Natural killer cell treated with Interleukin-12 subunit alpha and Interleukin-12 subunit beta and Interleukin-15 and Interleukin-18, amount 100 ng/mL, for 72 hours (primary cell): ENCODE measurements around the gene KANSL1. TPM values are rescaled to one million over a fixed set of nuclear protein-coding genes. Genes with fewer than 3 reads are reported as not detected.

Source experiments
- ATAC-seq, 2 donors: fragments of 150-1000 bp; cut with Tn5 transposase in 1 of 2; sonication (Bioruptor Pico), chemical (Tn5 transposase) in 1 of 2; 2 replicates each; pipeline ENCODE4 v1.10.0; 2021
- DNase-seq: peaks from one replicate; pipeline ENCODE4 v3.0.0; 2022; ENCODE audit warnings: low spot score
- H3K27ac Mint-ChIP-seq, 2 donors: 1 replicate in 1 of 2; 2 replicates in 1 of 2; pipeline ENCODE4 v1.8.0; 2022; ENCODE audit warnings: mixed read lengths in 2 of 2, mild to moderate bottlenecking in 1 of 2, moderate library complexity in 1 of 2
- H3K27me3 Mint-ChIP-seq, 2 donors: 1 replicate in 1 of 2; 2 replicates in 1 of 2; pipeline ENCODE4 v1.8.0; 2022; ENCODE audit warnings: mixed read lengths in 2 of 2
- H3K36me3 Mint-ChIP-seq: one replicate; pipeline ENCODE4 v1.8.0; 2022; ENCODE audit warnings: mixed read lengths
- H3K4me1 Mint-ChIP-seq, 2 donors: 1 replicate in 1 of 2; 2 replicates in 1 of 2; pipeline ENCODE4 v1.8.0; 2022; ENCODE audit warnings: low read depth in 2 of 2, mixed read lengths in 2 of 2, mild to moderate bottlenecking in 1 of 2
- H3K4me3 Mint-ChIP-seq: one replicate; pipeline ENCODE4 v1.8.0; 2022; ENCODE audit warnings: mixed read lengths
- H3K9me3 Mint-ChIP-seq: 2 replicates; pipeline ENCODE4 v1.8.0; 2022; ENCODE audit warnings: mixed read lengths
- total RNA-seq, 2 donors: library from RNA; stranded (reverse); gene quantifications; one replicate each; pipeline ENCODE4 v1.2.3, GENCODE V29; 2022

The KANSL1 gene
- total RNA-seq, 2 donors from 2014 or later = 127 to 161 TPM

GRCh38 chr17:46031920-46032319, 161.3 kb downstream of the KANSL1 start:
- peaks cover 22% of the 10 kb centered on the region for H3K36me3 Mint-ChIP-seq
- ATAC-seq (no peak), DNase-seq (no peak)
- H3K9me3 Mint-ChIP-seq = no peaks in the 10 kb centered on the region
- no peaks in the 10 kb centered on the region for H3K27me3 Mint-ChIP-seq
- H3K27ac Mint-ChIP-seq = no peak overlapping the region
- H3K4me3 Mint-ChIP-seq = no peak overlapping the region
- H3K4me1 Mint-ChIP-seq = peaks cover 12 to 39% of the 10 kb centered on the region in 2 donors

GRCh38 chr17:46031440-46031839, 161.8 kb downstream of the KANSL1 start:
- ATAC-seq = no peak
- Mint-ChIP-seq H3K4me3 (no peak overlapping the region), H3K9me3 (no peaks in the 10 kb centered on the region), H3K4me1 (peaks cover 12 to 36% of the 10 kb centered on the region in 2 donors), H3K27ac (no peak overlapping the region), H3K36me3 (peaks cover 22% of the 10 kb centered on the region), H3K27me3 (no peaks in the 10 kb centered on the region)
- DNase-seq = no peak

DNA sequence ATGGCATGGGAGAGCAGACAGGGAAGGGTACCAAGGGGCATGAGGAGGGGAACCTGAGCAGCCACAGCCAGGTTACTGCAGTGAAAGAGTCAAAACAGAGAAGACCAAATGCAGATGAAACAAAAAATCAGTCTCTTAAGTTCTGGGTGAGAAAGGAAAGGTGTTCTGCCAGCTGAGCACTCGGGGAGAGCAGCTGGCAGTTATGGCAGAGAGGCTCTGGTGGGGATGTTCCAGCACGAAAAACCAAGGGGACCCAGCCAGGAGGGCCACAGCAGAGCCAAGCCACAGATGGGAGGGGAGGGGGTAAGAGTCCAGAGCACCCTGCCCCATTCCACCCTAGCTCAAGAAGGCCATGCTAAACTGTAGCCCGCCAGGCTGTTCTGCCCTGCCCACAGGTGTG, 162.5 kb downstream of the KANSL1 start:
- Mint-ChIP-seq H3K36me3 (peaks cover 22% of the 10 kb centered on the region), H3K27ac (peak overlapping the region in 1 of 2 donors; percentile 52), H3K4me3 (no peak overlapping the region), H3K4me1 (peaks cover 15 to 40% of the 10 kb centered on the region in 2 donors), H3K9me3 (no peaks in the 10 kb centered on the region), H3K27me3 (no peaks in the 10 kb centered on the region)
- DNase-seq = no peak
- peak in 1 of 2 donors; percentile 17 for ATAC-seq

DNA sequence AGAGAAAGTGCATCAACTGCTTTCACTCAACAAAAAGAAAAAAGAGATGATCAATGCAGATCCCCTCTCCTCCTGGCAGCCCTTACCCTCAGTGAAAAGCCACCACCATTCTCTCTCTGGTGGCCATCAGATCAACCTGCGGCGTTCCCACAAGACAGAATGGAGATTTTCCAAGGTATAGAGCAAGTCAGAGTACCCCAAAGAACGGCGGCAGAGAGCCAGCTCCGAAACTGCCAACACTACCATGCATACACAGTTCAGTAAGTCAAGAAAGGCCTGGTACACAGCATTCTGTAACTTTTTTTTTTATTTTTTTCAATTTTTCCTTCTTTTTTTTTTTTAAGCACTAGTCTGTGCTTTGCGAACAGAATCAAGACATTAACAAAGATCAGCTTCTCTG, 163.6 kb downstream of the KANSL1 start:
- Mint-ChIP-seq H3K4me1 (peaks cover 16 to 38% of the 10 kb centered on the region in 2 donors), H3K9me3 (no peaks in the 10 kb centered on the region), H3K4me3 (no peak overlapping the region), H3K27me3 (no peaks in the 10 kb centered on the region), H3K27ac (peak overlapping the region; percentile 52 to 53), H3K36me3 (peaks cover 19% of the 10 kb centered on the region)
- DNase-seq (no peak), ATAC-seq (no peak)

DNA sequence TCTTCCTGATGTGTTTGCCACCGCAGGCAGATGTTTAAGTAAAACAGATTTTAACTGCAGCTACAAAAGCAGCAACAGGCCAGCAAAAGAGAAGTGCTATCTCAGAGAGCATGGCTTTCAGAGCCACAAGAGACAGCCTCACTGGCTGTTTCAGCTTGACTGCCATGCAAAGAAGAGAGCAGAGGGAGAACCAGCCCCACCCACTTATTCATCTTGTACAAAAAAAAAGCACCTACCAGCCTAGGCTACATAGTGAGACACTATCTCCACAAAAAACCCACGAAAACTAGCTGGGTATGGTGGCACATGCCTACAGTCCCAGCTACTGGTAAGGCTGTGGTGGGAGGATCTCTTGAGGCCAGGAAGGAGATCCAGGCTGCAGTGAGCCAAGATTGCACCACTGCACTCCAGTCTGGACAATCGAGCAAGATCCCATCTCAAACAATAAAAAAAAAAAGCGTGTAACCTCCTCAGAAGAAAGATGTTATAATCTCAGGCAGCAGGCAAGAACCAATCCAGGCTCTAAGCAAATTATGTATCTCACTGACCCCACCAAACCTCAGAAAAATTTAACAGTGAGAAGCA, 164.2 kb downstream of the KANSL1 start:
- no peaks in the 10 kb centered on the region for H3K9me3 Mint-ChIP-seq
- peak overlapping the region; percentile 32 to 53 for H3K27ac Mint-ChIP-seq
- ATAC-seq (no peak), DNase-seq (no peak)
- no peak overlapping the region for H3K4me3 Mint-ChIP-seq
- H3K27me3 Mint-ChIP-seq = no peaks in the 10 kb centered on the region
- H3K4me1 Mint-ChIP-seq = peaks cover 16 to 41% of the 10 kb centered on the region in 2 donors
- H3K36me3 Mint-ChIP-seq = peaks cover 15% of the 10 kb centered on the region

GRCh38 chr17:46028374-46028773, 164.9 kb downstream of the KANSL1 start:
- Mint-ChIP-seq H3K27me3 (no peaks in the 10 kb centered on the region), H3K27ac (peak overlapping the region in 1 of 2 donors; percentile 32), H3K9me3 (no peaks in the 10 kb centered on the region), H3K4me3 (no peak overlapping the region), H3K4me1 (peaks cover 16 to 44% of the 10 kb centered on the region in 2 donors), H3K36me3 (peaks cover 15% of the 10 kb centered on the region)
- ATAC-seq = no peak
- DNase-seq = no peak

DNA sequence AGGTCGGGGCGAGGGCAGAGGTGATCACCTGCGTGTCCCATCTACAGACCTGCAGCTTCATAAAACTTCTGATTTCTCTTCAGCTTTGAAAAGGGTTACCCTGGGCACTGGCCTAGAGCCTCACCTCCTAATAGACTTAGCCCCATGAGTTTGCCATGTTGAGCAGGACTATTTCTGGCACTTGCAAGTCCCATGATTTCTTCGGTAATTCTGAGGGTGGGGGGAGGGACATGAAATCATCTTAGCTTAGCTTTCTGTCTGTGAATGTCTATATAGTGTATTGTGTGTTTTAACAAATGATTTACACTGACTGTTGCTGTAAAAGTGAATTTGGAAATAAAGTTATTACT, 165.3 kb downstream of the KANSL1 start:
- Mint-ChIP-seq H3K27ac (peak overlapping the region; percentile 23 to 32), H3K4me3 (no peak overlapping the region), H3K36me3 (peaks cover 12% of the 10 kb centered on the region), H3K9me3 (no peaks in the 10 kb centered on the region), H3K4me1 (peaks cover 20 to 44% of the 10 kb centered on the region in 2 donors), H3K27me3 (no peaks in the 10 kb centered on the region)
- no peak for ATAC-seq
- no peak for DNase-seq

DNA sequence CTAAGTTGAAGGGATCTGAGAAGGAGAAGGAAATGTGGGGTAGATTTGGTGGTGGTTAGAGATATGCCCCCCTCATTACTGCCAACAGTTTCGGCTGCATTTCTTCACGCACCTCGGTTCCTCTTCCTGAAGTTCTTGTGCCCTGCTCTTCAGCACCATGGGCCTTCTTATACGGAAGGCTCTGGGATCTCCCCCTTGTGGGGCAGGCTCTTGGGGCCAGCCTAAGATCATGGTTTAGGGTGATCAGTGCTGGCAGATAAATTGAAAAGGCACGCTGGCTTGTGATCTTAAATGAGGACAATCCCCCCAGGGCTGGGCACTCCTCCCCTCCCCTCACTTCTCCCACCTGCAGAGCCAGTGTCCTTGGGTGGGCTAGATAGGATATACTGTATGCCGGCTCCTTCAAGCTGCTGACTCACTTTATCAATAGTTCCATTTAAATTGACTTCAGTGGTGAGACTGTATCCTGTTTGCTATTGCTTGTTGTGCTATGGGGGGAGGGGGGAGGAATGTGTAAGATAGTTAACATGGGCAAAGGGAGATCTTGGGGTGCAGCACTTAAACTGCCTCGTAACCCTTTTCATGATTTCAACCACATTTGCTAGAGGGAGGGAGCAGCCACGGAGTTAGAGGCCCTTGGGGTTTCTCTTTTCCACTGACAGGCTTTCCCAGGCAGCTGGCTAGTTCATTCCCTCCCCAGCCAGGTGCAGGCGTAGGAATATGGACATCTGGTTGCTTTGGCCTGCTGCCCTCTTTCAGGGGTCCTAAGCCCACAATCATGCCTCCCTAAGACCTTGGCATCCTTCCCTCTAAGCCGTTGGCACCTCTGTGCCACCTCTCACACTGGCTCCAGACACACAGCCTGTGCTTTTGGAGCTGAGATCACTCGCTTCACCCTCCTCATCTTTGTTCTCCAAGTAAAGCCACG, 165.9 kb downstream of the KANSL1 start:
- no peak for DNase-seq
- Mint-ChIP-seq H3K27me3 (no peaks in the 10 kb centered on the region), H3K27ac (peak overlapping the region; percentile 23 to 32), H3K4me1 (peaks cover 26 to 47% of the 10 kb centered on the region in 2 donors), H3K9me3 (no peaks in the 10 kb centered on the region), H3K4me3 (no peak overlapping the region), H3K36me3 (peaks cover 11% of the 10 kb centered on the region)
- ATAC-seq = no peak

DNA sequence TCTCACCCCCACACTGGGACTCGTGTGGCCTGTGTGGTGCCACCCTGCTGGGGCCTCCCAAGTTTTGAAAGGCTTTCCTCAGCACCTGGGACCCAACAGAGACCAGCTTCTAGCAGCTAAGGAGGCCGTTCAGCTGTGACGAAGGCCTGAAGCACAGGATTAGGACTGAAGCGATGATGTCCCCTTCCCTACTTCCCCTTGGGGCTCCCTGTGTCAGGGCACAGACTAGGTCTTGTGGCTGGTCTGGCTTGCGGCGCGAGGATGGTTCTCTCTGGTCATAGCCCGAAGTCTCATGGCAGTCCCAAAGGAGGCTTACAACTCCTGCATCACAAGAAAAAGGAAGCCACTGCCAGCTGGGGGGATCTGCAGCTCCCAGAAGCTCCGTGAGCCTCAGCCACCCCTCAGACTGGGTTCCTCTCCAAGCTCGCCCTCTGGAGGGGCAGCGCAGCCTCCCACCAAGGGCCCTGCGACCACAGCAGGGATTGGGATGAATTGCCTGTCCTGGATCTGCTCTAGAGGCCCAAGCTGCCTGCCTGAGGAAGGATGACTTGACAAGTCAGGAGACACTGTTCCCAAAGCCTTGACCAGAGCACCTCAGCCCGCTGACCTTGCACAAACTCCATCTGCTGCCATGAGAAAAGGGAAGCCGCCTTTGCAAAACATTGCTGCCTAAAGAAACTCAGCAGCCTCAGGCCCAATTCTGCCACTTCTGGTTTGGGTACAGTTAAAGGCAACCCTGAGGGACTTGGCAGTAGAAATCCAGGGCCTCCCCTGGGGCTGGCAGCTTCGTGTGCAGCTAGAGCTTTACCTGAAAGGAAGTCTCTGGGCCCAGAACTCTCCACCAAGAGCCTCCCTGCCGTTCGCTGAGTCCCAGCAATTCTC, 166.8 kb downstream of the KANSL1 start:
- H3K4me1 Mint-ChIP-seq = peaks cover 26 to 47% of the 10 kb centered on the region in 2 donors
- H3K27me3 Mint-ChIP-seq = no peaks in the 10 kb centered on the region
- peak overlapping the region; percentile 18 to 23 for H3K27ac Mint-ChIP-seq
- H3K4me3 Mint-ChIP-seq = no peak overlapping the region
- DNase-seq (no peak), ATAC-seq (peak; percentile 7 to 34)
- no peaks in the 10 kb centered on the region for H3K9me3 Mint-ChIP-seq
- peaks cover 11% of the 10 kb centered on the region for H3K36me3 Mint-ChIP-seq

- Mint-ChIP-seq H3K27me3 (no peaks in the 10 kb centered on the region), H3K36me3 (peaks cover 6% of the 10 kb centered on the region), H3K9me3 (no peaks in the 10 kb centered on the region), H3K4me3 (no peak overlapping the region), H3K27ac (peak overlapping the region in 1 of 2 donors; percentile 18), H3K4me1 (peaks cover 27 to 50% of the 10 kb centered on the region in 2 donors)
- DNase-seq (no peak), ATAC-seq (peak; percentile 12 to 14)
Measured at GRCh38 chr17:46025510-46026165, 167.6 kb downstream of the KANSL1 start.

DNA sequence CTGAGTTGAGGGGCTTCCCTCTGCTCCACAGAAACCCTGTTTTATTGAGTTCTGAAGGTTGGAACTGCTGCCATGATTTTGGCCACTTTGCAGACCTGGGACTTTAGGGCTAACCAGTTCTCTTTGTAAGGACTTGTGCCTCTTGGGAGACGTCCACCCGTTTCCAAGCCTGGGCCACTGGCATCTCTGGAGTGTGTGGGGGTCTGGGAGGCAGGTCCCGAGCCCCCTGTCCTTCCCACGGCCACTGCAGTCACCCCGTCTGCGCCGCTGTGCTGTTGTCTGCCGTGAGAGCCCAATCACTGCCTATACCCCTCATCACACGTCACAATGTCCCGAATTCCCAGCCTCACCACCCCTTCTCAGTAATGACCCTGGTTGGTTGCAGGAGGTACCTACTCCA, 168.2 kb downstream of the KANSL1 start:
- no peaks in the 10 kb centered on the region for H3K27me3 Mint-ChIP-seq
- peaks cover under 1% of the 10 kb centered on the region for H3K36me3 Mint-ChIP-seq
- H3K4me3 Mint-ChIP-seq = no peak overlapping the region
- DNase-seq = no peak
- H3K9me3 Mint-ChIP-seq = no peaks in the 10 kb centered on the region
- ATAC-seq = no peak
- peaks cover 33 to 50% of the 10 kb centered on the region in 2 donors for H3K4me1 Mint-ChIP-seq
- peak overlapping the region in 1 of 2 donors; percentile 18 for H3K27ac Mint-ChIP-seq

- Mint-ChIP-seq H3K27ac (no peak overlapping the region), H3K36me3 (no peaks in the 10 kb centered on the region), H3K4me3 (no peak overlapping the region), H3K4me1 (peaks cover 34 to 53% of the 10 kb centered on the region in 2 donors), H3K9me3 (no peaks in the 10 kb centered on the region), H3K27me3 (no peaks in the 10 kb centered on the region)
- no peak for ATAC-seq
- no peak for DNase-seq
Measured at GRCh38 chr17:46024590-46024989, 168.6 kb downstream of the KANSL1 start.

DNA sequence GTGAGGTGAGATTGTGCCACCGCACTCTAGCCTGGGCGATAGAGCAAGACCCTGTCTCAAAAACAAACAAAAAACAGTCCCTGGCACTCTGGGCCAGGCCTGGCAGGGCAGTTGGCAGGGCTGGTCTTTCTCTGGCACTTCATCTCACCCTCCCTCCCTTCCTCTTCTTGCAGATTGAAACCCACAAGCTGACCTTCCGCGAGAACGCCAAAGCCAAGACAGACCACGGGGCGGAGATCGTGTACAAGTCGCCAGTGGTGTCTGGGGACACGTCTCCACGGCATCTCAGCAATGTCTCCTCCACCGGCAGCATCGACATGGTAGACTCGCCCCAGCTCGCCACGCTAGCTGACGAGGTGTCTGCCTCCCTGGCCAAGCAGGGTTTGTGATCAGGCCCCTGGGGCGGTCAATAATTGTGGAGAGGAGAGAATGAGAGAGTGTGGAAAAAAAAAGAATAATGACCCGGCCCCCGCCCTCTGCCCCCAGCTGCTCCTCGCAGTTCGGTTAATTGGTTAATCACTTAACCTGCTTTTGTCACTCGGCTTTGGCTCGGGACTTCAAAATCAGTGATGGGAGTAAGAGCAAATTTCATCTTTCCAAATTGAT, 169.3 kb downstream of the KANSL1 start:
- H3K27ac Mint-ChIP-seq = peak overlapping the region in 1 of 2 donors; percentile 16
- H3K36me3 Mint-ChIP-seq = no peaks in the 10 kb centered on the region
- H3K27me3 Mint-ChIP-seq = no peaks in the 10 kb centered on the region
- ATAC-seq (no peak), DNase-seq (no peak)
- H3K9me3 Mint-ChIP-seq = no peaks in the 10 kb centered on the region
- peaks cover 31 to 49% of the 10 kb centered on the region in 2 donors for H3K4me1 Mint-ChIP-seq
- H3K4me3 Mint-ChIP-seq = no peak overlapping the region
